HG02759 (cell line): ENCODE results near the gene ORAI1.
"Not testable (repeated sequence)": the region's sequence is repeated elsewhere in the genome, so short reads cannot be mapped to it uniquely, and the experiment has no call there.

Experiments
- ATAC-seq: cut with Tn5 transposase; IDR thresholded peaks from one replicate; pipeline ENCODE4 v1.9.1; 2021; ENCODE audit warnings: mild to moderate bottlenecking, moderate library complexity; ENCODE audit not compliant: unreplicated experiment

The ORAI1 gene

DNA sequence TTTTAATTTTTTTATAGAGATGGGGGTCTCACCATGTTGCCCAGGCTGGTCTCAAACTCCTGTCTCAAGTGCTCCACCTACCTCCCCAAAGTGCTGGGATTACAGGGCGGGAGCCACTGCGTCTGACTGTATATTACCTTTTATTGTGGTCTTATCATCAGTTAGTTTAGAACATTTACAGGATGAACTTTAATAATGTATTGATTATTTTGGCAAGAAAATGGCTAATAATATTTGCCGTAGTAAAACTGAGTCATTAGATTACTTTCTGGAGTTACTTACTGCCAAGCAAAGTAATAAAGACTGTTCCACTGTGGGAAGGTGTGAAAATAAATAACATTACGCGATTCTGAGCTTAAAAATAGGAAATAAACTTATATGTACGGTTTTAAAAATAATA, 23.6 kb upstream of the ORAI1 start:
- ATAC-seq: no peak

DNA sequence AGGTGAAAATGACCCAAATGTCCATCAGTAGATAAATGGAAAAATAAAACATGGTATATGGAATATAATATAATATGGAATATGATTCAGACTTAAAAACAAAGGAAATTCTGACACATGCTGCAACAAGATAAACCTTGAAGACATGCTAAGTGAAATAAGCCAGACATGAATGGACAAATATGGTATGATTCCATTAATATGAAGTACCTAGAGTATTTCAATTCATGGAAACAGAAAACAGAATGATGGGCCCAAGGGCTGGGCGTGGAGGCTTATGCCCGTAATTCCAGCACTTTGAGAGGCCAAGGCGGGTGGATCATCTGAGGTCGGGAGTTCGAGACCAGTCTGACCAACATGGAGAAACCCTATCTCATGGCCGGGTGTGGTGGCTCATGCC, 22.7 kb upstream of the ORAI1 start:
- no peak for ATAC-seq

DNA sequence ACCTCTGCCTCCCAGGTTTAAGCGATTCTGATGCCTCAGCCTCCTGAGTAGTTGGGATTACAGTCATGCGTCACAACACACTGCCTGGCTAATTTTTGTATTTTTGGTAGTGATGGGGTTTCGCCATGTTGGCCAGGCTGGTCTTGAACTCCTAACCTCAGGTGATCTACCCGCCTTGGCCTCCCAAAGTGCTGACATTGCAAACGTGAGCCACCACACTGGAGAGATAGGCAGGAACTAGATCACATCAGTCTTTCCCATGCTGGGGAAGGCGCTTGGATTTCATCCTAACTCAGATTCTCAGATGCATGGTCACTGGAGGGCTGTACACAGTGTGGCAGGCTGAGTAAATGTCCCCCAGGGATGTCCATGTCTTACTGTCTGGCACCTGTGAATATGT, 18.0 kb upstream of the ORAI1 start:
- ATAC-seq: no peak

DNA sequence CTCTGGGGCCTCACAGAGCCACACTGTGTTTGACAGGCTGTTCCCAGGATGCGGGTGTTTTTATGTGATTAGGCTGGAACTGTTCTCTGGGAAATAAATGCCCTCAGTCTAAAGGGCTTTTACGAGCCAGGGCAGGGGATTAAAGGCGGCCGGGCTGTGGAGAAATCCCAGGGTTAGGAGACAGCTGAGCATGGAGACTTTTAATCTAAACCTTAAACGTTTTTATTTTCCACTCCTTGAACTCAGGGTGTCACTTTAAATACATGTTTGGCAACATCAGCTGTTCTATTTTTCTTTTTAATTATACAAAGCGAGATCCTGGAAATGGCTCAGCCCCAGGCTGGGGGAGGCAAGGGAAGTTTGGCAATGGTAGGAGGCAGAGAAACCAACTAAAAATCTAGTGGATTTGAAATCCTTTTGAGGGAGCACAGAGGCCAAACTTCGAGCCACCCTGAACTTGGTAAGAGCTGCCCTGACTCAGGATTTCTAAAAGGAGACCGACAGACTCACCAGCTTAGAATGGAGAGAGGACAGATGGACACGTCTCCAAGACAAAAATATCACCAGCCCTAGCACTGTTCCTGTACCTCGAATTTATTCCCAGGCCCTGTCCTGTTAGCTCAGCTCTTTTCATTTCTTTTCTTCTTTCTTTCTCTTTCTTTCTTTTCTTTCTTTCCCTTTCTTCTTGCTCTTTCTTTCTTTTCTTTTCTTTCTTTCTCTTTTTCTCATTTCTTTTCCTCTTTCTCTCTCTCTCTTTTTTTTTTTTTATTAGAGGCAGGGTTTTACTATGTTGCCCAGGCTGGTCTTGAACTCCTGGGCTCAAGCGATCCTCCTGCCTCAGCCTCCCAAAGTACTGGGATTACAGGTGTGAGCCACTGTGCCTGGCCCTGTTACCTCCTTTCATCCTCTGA, 15.8 kb upstream of the ORAI1 start:
- no peak for ATAC-seq

DNA sequence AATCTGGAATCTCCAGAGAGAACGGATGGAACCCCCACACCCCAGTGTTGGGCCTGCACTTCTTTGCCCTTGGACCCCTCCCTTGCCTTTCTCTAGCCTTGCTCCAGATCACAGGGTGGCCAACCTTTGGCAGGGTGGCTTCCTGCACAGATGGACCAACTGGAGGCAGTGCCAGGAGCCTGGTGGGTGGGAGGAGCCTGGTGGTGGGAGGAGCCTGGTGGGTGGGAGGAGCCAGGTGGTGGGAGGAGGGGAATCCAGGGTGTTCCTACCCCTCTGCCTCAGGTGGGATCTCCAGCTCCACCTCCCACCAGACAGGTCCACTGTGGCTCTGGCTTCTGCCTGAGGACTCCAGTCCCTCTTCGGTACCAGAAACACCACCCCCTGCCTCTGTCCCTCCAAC, 15.0 kb upstream of the ORAI1 start:
- ATAC-seq: no peak

DNA sequence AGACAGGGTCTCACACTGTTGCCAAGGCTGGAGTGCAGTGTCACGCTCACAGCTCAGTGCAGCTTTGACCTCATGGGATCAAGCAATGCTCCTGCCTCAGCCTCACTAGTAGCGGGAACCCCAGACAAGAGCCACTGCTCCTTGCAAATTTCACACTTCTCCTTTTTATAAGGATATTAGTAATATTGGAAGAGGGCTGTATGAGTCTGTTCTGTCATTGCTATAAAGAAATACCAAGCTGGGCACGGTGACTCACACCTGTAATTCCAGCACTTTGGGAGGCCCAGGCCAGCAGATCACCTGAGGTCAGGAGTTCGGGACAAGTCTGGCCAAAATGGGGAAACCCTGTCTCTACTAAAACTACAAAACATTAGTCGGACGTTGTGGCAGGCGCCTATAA, 12.9 kb upstream of the ORAI1 start:
- ATAC-seq: no peak

DNA sequence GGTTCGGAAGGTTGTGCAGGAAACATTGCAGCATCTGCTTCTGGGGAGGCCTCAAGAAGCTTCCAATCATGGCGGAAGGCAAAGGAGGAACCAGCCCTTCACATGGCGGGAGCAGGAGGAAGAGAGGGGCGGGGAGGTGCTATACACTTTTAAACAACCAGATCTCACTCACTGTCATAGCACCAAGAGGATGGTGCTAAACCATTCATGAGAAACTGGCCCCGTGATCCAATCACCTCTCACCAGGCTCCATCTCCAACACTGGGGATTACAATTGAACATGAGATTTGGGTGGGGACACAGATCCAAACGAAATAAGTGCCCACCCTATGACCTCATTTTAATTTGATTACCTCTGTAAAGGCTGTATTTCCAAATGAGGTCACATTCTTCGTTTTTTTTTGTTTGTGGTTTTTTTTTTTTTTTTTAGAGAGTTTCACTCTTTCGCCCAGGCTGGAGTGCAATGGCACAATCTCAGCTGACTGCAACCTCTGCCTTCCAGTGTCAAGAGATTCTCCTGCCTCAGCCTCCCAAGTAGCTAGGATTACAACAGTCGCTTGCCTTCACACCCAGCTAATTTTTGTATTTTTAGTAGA, 11.4 kb upstream of the ORAI1 start:
- no peak for ATAC-seq

DNA sequence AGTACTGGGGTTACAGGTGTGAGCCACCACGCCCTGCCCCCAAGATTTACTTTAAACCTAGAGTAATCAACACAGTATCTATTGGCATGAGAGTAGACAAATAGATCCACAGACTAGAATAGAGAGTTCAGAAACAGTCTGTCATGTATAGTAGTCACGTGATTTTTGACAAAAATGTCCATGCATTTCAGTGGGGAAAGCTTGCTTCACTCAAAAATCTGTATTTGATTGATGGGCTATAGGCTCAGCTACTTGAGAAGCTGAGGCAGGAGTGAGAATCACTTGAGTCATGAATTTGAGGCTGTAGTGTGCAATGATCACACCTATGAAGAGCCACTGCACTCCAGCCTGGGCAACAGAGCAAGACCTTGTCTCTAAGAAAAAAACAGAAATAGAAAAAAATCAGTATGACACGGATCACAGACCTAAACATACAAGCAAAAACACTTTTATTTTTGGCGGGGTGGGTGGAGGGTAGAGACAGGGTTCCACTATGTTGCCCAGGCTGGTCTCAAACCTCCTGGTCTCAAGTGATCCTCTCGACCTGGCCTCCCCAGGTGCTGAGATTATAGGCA, 7.6 kb upstream of the ORAI1 start:
- no peak for ATAC-seq

DNA sequence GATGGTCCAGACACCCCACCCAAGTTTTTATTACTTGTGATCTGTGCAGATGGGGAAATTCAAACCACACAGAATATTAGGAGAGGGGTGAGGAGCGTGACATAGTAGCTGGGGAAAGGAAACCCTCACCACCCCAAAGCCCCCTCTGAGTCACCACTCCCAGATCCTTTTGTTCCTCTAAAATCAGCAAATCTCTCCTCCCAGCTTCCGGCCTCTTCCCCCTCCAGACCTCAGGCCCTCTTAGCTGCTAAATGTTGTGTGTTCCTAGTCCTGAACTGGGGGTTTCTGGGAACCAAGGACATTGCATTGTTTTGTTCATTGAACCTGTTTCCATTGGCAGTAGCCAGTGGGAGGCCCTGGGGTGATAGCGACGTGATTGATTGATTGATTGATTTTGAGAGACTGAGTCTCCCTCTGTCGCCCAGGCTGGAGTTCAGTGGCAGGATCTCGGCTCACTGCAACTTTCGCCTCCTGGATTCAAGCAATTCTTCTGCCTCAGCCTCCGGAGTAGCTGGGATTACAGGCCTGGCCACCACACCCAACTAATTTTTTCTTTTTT, 5.9 kb upstream of the ORAI1 start:
- no peak for ATAC-seq

DNA sequence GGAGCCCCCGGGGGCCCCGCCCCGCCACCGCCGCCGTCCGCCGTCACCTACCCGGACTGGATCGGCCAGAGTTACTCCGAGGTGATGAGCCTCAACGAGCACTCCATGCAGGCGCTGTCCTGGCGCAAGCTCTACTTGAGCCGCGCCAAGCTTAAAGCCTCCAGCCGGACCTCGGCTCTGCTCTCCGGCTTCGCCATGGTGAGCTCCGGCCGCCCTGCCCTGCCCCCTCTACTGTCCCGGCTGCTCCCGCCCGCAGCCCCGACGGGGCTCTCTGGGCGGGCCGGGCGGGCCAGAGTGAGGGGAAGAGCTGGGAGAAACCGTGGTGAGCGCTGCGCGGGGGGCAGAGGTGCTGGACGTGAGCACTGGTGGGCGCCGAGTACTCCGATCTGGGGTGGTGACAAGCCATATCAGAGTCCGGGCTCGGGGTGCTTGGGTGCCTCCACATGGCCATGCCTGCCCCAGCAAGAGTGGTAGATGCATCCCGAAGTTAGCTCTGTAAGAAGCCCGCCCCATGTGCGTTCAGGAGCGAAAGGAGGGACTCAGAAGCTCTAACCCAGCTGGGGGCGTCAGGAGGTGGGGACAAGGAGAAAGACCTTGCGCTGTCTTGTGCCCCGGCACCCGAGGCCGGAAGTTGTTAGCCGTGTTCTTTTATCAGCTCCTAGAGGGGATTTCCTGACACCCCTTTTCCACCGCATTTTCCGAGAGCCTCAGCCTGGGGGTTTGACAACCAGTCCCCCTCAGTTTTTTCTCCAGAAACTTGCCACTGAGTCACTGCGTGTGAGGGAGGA, 717 bp downstream of the ORAI1 start:
- peak; percentile 39 for ATAC-seq

DNA sequence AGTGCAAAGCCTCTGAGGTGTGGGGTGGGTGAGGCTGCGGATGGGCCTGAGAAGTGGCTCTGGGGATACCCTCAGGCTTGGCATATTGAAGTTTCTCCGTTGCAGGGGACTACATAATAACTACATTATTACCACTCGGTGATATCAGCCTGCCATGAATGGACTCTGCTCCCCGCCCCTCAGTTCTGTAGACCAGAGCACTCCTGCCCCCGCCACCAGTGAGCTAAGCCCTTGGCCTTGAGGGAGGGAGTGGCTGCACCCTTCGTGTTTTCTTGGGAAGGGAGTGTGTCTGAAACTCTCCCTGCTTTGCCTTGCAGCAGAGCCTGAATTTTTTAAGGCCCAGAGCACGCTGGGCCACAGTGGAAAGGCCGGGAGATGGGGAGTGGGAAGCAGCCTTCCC, 1.7 kb downstream of the ORAI1 start:
- no peak for ATAC-seq

DNA sequence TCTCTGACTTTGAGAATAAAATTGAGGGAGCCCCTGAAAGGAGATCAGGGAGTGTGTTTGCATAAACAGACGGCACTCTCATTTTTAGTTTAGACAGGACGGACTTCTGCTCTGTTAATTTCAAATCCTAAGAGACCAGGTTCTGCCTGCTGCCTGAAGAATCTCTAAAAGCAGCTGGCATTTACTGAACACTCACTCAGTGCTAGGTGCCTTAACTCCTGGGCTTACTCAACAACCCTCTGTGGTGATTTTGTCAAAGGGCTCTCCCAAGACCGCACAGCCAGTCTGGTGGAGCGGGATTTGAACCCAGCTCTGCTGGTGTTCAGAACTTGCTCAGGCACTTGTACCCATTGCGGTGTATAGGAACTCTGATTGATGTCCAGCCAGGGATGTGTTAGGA, 2.2 kb downstream of the ORAI1 start:
- no peak for ATAC-seq

DNA sequence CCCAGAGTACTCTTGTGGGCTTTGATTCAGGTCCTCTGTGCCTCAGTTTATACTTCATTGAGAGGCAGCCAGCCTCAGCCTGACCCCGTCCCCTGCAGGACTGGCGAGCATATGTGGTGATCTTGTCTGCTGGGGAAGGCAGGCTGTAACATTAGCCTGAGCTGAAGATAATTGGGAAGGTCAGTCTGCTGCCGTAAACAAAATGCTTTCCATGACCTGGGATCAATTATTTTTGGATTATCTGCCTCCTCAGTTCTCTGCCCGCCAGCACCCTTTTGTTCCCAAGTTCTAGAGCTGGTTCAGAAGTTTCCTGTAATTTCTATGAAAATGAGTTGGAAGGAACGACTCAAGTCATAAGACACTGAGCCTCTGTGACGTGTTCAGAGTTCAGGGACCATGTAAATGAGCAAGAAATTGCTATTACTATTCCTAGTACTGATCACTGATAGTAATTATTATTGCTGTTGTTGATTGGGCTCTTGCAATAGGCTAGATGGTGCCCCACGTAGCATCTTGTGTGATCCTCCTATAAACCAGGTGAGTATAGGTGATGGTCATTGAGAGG, 4.5 kb downstream of the ORAI1 start:
- ATAC-seq: no peak

DNA sequence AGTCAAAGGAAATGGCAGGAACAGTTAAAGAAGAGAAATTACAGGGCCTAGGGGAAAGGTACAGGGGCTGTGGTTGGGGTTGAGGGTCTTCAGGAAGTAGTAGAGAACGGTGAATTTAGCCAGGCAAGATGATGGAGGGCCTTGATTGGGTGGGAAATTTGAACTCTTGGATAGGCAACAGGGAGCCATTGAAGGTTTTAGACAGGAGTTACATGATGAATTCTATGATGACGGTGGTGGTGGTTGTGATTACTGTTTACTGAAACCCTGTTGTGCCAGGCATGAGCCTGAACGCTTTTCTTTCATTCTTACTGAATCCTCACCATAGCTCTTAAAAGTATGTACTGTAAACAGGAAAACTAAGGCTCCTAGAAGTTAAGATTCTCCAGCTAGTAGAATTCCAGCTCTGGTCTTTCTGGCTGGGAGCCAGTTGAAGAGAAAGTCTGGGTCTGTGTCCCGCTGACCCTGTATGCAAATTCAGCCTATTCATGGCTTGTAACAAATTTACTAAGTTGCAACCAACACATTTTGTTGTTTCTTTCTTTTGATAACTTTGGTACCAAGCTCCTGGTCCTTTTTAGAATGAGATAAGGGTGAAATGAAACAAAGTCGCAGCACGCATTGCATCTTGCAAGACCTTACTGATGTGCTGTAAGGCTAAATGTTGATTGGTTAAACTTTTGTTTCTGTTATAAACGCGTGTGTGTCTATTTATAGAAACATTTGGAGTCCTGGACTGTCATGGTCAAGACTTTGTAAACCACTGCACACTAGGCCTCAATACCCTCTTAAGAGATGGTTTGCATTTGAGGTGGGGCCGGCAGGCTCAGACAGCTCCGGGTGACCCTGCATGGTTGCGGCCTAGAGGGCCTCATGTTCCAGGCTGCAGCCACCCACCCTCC, 6.0 kb downstream of the ORAI1 start:
- no peak for ATAC-seq

DNA sequence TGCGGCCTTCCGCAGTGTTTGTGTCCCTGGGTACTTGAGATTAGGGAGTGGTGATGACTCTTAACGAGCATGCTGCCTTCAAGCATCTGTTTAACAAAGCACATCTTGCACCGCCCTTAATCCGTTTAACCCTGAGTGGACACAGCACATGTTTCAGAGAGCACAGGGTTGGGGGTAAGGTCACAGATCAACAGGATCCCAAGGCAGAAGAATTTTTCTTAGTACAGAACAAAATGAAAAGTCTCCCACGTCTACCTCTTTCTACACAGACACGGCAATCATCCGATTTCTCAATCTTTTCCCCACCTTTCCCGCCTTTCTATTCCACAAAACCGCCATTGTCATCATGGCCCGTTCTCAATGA, 7.5 kb downstream of the ORAI1 start:
- not testable (repeated sequence) for ATAC-seq

DNA sequence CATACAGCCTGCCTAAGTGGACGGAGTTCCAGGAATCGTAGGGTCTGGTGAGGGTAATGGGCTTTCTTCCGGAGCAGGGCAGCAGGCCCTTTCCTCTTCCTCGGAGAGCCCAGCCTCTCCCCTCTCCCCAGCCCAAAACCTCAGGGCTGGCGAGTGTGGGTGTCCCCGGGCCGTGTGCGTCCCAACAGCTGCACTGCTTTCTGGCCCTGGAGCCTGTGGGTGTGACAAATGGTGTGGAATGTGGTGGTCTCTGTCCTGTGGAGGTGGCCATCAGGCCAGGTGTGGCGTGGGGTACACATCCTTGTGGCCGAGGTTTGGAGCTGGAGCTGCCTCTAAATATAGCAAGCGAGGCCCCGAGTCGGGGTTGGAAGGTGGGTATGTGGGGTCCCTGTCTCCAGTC, 8.5 kb downstream of the ORAI1 start:
- ATAC-seq: no peak

DNA sequence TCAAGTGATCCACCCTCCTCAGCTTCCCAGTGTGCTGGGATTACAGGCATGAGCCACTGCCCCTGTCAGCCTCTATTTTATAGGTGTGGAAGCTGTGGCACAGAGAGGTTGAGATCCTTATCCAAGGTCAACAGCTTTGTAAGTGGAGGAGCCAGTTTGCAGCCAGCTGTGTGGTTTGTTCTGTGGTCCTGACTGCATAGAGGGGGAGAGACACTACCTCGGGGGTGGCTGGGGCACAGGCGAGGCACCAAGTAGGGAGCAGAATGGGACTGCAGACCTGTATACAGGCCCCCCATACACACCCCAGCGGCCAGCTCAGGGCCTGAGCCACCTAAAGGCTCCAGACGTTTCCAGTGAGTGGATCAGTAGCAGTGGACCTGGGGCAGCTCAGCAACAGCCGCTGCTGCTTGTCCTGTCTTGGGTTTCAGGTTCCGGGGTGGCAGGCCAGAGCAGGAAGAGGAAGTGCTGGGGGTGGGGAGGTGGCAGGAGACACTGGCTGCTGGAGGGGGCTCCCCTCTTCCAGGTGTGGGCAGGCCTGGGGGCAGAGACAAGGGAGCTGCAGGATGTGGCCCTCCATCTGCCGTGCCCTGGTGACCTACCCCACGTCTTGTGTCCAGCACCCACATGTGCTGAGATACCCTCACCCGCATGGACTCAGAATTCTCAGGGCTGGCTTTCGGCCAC, 11.0 kb downstream of the ORAI1 start:
- no peak for ATAC-seq

DNA sequence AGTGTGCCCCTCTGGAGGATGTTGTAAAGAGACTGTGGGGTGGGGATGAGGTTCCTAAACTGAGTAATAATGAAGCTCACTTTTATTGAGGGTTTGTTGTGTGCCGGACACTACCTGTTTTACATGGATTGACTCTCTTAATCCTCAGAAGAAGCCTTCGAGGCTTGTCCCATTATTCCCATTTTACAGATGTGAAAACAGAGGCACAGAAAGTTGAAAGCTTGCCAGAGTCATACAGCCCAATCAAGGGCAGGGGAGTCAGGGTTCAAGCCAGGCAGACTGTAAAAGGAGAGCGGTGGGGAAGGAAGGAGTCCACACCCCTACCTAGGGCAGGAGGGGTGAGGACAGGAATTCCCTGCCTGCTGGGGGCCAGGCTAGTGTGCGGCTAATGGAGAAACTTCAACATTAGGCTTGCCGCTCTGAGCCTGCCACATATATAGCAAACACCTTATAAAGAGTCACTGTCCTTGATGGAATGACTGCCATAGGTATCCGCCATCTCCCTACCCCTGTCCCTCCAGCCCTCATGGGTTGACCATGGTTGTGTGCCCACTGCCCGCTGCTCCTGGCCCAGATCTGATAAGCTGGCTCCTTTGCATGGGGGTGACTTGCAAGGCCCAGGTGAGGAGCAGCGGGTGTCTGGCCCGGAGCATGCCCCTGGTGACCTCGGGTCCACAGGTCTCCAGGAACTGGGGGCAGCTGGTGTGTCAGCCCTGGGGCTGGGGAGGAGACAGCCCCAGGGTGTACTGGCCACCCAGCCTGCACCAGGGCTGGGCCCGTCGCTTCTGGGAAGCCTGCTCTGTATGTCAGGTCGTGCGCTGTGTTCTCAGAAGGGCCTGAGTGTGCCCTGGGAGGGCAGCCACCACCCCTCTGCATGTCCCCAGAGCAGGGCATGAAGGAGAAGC, 12.2 kb downstream of the ORAI1 start:
- ATAC-seq: no peak

DNA sequence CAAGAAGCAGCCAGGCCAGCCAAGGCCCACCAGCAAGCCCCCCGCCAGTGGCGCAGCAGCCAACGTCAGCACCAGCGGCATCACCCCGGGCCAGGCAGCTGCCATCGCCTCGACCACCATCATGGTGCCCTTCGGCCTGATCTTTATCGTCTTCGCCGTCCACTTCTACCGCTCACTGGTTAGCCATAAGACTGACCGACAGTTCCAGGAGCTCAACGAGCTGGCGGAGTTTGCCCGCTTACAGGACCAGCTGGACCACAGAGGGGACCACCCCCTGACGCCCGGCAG, 15.0 kb downstream of the ORAI1 start:
- no peak for ATAC-seq
